A204.1 (cell line): Measurements from ENCODE around the gene DNAJC1.

ENCODE experiments used
- FAIRE-seq: peaks from 2 replicates; lab custom pipeline; 2012; peaks lifted over from hg19 to GRCh38; lab: Jason Lieb, UNC

Gene DNAJC1

DNA sequence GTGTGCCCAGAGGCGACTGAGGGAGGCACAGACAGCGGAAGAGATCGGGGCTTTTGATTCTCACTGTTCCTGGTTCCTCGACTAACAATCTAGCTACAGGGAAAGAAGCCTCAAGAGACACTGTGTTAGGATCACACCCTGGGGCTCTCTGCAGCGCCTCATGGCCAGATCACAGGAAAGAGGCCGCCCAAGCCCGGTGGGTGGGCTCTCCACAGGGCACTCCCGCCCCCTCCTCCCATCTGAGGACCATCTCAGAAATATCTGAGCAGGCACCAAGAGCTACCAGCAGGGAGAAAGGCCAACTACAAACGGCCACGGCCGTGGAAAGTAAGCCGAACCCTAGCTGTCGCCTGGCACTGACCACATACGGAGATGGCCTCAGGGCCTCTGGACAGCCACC is 245.3 kb downstream of the DNAJC1 start:
- FAIRE-seq, result no peak

GRCh38 chr10:21757185-21757901 is 246.2 kb downstream of the DNAJC1 start:
- no peak for FAIRE-seq

- no peak for FAIRE-seq
Observed at GRCh38 chr10:21756707-21757106, 246.8 kb downstream of the DNAJC1 start.

GRCh38 chr10:21754410-21755011 is 249.0 kb downstream of the DNAJC1 start:
- no peak for FAIRE-seq

GRCh38 chr10:21753497-21754270 is 249.8 kb downstream of the DNAJC1 start:
- FAIRE-seq, result no peak

- FAIRE-seq, result no peak
Observed at GRCh38 chr10:21751341-21752310, 251.9 kb downstream of the DNAJC1 start.

GRCh38 chr10:21750424-21750823 is 253.1 kb downstream of the DNAJC1 start:
- FAIRE-seq, result no peak

DNA sequence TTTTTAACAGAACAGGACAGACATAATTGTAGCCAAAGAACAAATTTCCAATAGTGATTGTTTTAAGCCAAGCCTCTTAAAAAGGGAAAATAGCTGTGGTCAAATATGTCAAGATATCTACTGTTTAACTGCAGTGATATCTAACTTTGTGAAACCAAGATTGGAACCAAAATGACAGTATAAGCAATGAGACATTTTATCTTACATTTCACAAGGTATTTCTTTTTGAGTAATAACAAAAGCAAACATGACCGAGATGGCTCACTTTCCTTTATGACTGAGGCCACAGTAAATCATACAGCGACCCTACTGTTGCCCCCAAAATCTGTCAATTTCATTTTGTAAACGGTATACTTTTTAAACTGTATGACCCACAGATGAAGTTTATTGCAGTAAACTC is 253.7 kb downstream of the DNAJC1 start:
- no peak for FAIRE-seq

DNA sequence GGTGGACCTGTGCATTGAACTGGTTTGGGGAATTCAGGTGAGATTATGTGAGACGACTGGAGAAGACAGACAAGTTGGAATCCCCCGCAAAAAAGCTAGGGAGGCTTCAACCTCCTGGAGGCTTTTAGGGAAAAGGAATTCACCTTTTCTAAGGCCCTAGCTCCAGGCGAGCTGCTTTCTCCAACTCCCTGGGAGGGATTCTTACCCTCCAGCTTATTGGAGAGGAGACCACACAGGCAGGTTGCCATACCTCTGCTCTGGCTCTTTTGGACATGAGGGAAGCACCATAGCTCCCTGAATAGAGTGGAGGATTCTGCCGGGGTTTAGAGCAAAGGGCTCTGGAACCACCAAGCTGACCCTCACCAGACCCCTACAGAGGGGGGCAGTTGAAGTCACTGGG is 255.7 kb downstream of the DNAJC1 start:
- FAIRE-seq, result no peak

DNA sequence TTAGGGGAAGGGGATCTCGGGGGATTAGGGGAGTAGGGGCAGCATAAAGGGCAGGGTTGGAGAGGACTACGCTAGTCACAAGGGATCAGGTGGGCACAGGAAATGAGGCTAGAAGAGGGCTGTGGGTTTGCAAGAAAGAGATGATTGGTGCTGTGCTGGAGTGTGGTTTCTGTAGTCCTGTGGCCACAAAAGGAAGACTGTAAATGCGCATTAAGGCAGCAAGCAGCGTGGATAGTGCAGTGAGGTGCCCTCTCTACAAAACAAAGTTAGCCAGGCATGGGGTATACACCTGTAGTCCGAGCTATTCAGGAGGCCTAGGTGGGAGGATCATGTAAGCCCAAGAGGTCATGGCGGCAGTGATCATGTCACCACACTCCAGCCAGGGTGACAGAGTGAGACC is 257.4 kb downstream of the DNAJC1 start:
- FAIRE-seq, result no peak

DNA sequence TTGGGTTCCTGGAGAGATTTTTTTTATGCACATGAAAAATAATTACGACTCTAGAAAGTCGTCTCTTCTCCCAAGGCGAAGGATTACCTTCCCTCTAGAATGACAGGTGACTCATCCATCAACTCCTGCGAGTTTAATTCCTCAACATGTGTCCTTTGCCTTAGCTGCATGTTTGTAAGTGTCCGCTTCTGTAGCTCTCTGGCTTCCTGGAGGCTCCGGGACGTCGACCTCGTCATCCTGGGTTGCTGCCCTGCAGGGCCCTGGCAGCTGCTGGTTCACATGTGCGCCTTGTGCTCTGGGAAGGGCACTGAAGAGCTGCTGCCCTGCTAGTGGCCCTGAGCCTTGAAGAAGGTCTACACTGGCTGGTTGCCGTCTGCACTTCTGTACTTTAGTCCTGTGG is 259.3 kb downstream of the DNAJC1 start:
- FAIRE-seq, result no peak

DNA sequence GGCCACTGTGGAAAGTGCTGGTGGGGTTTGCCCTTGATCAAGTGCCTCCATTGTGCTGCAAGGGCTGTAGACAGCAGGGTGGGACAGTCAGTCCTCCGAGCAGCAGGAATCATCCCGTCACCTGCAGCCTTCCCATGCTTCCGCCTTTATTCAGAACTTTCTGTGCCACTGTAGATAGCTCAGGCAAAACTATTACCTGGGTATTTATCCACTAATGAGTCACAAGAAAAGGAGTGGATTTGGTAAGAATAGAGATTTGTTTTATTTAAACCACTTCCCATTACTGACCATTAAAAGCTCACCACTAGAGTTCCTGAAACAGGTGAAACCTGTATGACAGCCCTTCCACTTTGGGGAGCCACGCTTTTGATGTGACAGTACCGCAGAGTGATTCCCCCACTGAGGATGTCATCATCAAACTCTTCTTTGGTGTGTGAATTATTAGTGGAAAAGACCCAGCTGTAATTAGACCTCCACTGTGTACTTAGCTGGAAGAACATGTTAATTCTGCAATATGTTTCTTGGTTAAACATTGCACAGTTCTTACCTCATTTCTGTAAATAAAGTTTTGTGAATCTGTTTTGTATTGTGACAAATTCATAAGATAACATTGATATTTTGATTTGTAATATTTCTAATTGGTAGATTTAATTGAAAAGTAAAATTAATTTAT is 260.7 kb downstream of the DNAJC1 start:
- FAIRE-seq, result no peak

DNA sequence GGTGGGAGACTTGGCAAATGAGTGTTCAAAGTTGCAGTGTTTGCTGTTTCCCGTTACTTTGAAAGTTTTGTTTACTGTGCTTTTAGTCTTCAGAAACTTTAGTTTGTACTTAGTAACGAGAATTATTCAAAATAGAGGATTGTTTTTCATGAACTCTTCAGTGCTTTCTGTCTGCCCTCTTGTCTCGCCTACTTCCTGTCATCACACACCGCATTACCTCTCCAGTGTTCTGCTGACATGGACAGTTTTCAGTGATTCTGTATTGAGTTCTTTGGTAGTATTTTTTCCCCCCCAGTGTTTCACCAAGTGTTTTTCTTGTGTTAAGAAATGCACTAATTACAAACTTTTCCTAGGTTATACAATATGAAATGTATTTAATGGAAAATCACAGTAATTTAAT is 262.5 kb downstream of the DNAJC1 start:
- no peak for FAIRE-seq

- FAIRE-seq, result no peak
Observed at GRCh38 chr10:21737106-21737505, 266.4 kb downstream of the DNAJC1 start.

- FAIRE-seq, result no peak
Observed at GRCh38 chr10:21733710-21734109, 269.8 kb downstream of the DNAJC1 start.

DNA sequence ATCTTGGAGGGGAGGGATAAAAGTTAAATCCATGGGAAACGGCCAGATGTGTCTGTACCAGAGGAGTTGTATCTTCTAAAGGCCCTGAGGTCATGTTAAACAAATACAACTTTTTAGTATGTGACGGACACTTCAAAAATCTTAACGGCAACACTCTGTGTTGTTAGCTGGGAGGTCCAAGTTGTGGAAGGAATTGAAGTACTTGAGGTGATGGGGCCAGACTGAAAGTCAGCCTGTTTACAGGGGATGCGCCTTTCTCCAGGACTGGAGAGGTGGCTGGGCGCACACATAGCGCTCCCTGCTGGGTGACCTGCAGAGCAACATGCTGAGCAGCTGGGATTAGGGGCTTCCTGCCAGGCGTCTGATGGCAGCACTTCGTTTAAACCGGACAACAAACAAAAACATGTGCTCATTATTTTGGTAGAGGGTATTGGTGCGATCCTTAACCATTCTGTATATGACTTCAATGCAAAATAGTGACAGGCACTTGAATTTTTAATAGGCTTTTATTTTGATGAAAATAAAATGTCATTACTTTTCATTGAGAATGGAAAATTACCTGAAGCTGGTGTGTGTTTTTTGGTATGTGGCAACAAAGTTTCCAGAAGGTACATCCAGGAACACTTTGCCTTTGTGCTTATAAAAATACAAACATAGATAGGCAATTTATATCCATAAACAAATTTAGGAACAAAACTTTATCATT is 271.3 kb downstream of the DNAJC1 start:
- FAIRE-seq, result no peak

DNA sequence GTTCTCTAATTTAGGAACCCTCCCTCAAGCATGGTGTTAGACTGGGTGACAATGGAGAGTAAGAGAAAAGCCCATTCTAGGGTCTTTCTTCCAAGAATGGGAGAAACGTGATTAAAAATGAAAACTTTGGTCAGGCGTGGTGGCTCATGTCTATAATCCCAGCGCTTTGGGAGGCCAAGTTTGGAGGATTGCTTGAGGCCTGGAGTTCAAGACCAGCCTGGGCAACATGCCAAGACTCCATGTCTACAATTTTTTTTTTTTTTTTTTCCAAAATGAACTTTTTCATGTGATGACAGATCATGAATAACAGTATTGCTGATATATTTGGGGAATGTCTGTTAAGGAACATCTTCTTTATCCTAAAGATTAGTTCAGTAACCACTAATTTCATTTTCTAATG is 274.9 kb downstream of the DNAJC1 start:
- FAIRE-seq, result no peak

DNA sequence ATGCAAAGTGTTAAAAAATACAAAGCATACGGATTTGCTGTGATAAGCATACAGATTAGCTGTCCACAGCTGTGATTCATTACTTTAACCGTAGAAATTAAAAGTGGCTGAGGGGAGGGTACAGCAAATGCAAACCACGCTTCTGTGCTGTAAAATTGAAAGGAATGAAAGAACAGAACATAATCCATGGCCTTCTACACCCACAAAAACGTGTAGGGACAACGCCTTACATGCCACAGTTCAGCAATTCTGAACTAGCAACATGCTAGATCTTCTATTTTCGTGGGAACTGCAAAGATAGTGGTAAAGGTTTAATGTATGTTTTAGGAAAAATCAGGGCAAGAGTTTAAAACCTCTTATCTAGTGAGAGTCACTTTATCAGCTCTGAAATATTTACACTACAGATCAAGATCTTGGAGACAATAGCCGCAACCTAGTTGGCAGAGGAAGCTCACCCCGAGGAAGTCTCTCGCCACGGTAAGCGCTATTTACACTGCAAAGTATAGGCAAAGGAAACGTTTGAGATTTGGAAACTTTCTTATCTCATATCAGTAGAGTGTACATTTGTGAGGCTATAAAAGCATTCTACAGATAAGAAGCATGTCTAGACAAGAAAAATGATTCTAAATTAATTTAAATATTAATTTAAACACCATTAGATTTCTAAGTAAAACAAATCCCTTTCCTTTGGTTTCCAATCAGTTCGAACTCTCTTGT is 275.9 kb downstream of the DNAJC1 start:
- no peak for FAIRE-seq

DNA sequence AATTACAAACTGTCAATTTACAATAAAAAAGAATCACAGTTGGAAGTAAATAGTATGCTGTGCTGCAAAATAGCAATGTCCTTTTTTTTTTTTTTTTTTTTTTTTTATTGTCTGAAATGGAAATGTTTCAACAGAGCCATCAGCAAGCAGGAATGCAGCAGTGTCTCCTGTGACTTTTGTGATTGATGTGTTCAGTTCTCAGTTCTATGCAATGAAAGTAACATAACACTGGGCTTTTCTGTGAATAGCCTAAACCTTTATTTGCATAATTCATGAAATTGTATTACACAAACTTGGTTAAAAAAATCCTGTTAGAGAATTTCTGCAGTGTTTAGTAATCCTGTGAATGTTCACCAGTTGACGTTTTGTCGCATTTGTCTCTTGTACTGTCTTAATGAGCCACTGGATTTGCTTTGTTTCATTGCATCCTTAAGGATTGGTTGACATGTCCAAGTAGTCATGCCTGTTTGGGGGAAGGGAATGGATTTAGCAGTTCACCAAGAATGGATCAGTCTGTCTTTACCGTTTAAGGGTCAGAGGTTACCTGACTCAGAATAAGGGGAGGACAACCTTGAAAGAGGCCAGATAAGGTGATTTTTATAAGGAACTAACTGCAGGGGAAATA is 276.8 kb downstream of the DNAJC1 start:
- no peak for FAIRE-seq
